ENCODE data around the gene PPP2R3B.
"Not testable (repeated sequence)": the region's sequence is repeated elsewhere in the genome, so short reads cannot be mapped to it uniquely, and the experiment has no call there.

The PPP2R3B gene

DNA sequence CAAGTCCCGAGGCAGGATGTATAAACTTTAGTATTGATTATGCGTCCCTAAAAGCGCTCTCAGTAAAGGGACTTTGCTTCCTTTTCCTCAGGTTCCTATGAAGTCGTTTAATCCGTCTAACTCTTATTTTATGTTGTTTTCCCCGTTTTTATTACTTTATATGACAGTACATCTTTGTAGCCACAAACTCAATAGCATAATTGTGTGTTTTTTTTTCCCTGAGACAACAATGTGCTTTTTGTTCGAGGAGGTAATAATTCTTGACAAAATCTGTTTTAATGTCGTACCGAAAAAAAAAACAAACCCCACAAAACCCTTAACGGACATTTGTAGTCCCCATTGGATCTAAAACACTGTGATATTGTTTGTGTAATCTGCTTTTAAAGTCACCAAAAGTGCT, 17.9 kb upstream of the PPP2R3B start:
- DNase-seq = no peak

DNA sequence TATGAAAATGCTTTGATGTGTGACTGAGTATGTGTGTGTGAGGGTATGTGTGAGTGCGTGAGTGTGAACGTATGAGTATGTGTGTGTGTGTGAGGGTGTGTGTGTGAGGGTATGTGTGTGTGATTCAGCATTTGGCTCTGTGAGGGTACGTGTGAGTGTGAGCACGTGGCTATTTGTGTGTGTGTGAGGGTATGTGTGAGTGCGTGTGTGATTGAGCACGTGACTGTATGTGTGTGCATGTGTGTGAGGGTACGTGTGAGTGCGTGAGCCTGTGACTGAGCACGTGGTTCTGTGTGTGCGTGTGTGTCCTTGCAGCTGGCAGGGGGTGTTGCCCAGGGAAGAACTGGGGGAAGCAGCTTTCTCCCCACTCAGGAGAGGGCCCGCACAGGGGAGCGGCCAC, 16.1 kb upstream of the PPP2R3B start:
- no peak for DNase-seq

DNA sequence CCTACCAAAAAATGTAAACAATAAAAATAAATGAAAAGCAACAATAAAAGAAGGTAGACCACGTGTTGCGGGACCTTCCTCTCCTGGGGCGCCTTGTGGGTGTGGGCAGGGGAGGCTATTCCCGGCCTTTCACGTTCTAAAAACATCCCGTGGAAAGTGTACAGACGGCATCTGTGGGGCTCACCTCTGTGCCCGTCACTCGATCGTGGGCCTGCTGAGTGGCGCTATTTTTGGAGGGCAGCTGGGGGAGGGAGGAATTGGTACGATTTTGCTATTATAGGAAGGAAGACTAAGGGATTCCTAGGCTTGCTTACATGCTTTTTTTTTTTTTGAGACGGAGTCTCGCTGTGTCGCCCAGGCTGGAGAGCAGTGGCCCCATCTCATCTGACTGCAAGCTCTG, 13.6 kb upstream of the PPP2R3B start:
- DNase-seq = no peak

DNA sequence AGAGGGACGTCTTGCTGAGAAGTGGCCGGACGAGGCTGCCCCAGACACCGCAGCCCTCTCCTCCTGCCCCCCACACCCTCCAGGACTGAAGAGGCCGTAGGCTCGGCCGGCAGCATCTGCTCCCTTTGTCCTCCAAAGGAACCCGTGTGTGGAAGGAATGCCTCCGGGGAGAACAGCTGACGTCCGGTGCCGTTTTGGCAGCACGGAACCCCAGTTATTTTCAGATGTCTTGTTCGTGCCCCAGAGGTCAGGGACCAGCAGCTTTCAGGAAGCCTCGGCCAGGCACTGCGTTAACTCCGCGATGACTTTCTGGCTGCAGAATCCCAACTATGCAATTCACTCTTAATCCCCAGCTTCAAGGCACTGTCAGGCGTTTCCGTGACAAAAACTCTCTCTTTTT, 10.9 kb upstream of the PPP2R3B start:
- no peak for DNase-seq

DNA sequence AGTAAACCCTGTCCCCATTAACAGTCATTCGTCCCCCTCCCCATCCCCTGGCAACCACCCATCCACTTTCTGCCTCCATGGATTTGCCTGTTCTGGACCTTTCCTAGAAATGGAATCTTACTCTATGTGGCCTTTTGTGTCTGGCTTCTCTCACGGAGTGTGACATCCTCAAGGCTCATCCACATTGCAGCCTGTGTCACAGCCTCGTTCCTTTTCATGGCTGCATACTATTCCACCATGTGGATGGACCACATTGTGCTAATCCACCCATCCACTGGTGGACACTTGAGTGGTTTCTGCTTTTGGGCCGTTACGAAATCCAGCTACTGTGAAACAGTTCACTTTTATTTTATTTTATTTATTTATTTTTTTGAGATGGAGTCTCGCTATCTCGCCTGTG, 8.1 kb upstream of the PPP2R3B start:
- DNase-seq = no peak

DNA sequence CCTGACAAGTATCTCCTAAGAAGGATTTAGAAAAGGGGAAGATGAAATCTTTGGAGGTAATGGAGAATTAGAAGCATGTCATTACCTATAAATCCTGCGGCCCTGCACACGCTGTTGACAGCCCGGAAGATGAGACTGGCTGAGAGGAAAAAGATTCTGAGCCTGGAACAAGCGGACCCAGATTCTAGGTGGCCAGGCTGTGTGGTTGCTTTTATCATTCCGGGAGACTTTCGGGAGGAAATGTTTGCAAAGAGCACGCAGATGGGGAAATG, 5.8 kb upstream of the PPP2R3B start:
- no peak for DNase-seq

DNA sequence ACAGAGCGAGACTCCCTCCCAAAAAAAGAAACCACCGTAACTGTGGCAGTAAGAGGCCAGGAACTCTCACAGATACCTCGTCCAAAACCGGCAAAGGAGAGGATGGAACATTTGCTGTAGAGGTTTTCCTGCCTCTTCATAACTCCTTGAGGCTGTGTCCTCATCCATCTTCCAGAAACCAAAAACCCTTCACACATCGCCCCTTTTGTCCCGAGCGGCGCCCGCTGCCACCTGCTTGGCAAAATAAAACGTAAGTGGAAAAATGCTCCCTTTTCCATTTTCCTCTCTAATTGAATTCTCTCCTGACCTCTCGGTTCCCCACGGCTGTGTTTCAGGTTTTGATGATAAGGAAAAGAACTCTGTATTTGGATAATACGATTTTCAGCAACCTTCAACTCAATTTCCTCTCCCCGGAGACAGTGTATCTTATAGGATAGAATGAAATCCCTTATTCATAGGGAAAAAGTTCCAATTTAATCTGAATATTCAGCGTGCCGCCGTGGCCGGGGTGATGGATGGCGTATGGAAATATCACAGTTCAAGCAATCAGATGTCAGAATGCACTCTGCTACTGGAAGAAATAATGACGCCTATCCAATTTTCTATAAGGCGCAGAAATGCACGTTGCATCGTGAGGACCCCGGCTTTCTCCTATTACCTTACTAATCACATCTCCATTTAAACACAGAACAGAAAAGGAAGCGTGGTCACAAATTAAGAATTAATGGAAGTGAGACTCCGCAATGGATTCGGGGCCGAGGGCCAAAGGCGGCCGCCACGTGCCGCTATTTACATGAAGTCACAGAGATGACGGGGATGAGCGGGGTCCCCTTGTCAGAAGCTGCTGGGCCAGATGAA, 5.2 kb upstream of the PPP2R3B start:
- DNase-seq = no peak

DNA sequence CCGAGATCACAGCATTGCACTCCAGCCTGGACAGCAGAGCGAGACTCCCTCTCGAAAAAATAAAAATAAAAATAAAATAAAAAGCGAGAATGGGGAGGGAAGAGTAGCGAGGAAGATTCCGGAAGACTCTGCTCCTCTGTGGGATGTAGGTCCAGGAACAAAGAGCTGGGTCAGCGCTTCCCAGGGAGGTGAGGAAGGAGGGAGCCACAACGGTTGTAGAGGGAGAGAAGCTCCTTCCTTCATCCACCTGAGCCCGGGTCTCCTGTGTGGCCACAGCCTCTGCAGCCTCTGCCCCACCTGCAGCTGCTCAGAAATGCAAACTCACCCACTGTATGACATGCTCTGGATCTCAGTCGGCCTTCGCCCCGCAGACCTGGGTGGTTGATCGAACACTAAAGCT, 3.8 kb upstream of the PPP2R3B start:
- DNase-seq = no peak

DNA sequence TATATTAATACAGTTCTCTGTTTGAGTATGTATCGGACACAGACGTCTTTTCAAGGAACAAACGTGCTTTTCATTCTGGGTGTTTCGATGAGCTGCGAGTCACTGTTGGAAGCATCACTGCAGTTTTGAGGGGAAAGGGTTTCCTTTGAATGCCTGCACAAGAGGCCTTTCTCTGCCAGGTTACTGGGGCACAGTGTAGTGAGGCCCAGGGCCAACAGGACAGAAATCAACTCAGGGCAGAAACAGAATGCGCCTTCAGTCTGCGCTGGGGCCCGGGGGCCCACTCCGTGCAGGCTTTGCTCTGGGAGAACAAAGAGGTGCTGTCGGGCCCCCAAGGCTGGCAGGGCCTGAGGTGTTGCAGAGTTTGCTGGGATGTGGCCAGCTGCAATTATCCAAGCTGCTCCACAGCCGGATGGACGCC, 2.3 kb upstream of the PPP2R3B start:
- DNase-seq = no peak

DNA sequence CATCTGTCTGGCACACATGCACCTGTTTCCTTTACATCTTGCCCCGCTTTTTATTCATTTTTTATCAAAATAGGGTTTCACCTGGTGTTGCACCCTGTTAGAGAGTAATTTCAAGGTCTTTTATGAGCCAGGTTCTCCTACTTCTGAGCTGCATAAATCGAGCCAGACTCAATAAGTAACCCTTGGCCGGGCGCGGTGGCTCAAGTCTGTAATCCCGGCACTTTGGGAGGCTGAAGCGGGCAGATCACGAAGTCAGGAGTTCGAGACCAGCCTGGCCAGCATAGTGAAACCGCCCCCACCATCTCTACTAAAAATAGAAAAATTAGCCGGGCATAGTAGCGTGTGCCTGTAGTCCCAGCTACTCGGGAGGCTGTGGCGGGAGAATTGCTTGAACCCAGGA, 1.0 kb upstream of the PPP2R3B start:
- no peak for DNase-seq

DNA sequence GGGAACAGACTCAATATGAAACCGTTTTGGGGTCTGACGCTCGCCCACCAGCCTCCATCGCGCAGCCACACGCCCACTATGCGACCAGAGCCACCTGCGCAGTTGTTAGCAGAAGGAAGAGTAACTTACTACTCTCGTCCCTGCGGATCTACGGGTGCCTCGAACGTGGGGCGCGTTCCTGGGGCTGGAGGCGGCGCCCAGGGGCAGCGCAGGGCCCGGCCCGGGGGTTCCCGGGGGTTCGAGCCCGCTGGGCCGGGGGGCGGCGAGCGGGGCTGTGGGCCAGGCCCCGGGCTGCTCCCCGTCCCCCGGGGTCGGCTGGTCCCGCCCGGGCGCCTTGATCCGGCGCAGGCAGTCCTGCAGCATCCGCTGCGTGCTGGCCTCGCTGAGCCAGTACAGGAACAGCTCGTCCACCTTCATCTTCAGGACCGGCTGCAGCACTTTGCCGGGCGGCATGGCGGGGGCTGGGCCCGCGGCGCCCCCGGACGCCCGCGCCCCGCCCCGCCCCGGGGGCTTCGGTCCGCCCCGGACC, 404 bp downstream of the PPP2R3B start:
- DNase-seq = peak; percentile 63

DNA sequence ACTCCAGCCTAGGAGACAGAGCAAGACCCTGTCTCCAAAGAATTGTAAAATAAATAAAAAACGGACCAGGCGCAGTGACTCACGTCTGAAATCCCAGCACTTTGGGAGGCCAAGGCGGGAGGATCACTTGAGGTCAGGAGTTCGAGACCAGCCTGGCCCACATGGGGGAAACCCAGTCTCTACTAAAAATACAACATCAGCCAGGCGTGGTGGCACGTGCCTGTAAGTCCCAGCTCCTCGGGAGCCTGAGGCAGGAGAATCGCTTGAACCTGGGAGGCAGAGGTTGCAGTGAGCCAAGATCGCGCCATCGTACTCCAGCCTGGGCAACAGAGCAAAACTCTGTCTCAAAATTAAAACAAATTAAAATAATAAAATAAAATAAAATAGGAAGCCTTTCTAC, 971 bp downstream of the PPP2R3B start:
- not testable (repeated sequence) for DNase-seq

DNA sequence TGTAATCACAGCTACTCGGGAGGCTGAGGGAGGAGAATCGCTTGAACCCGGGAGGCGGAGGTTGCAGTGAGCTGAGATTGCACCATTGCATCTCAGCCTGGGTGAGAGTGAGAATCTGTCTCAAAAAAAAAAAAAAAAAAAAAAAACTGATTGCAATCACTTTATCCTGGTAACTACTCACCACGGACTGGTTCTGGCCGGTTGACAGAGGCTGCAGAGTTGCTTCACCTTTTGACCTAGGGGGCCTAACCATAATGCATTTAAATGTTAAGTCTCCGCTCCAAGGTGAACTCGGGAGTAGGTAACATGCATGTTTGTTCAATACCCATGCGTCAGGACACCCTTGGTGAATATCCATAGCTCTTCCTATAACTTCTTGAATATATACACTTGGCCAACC, 1.8 kb downstream of the PPP2R3B start:
- no peak for DNase-seq

DNA sequence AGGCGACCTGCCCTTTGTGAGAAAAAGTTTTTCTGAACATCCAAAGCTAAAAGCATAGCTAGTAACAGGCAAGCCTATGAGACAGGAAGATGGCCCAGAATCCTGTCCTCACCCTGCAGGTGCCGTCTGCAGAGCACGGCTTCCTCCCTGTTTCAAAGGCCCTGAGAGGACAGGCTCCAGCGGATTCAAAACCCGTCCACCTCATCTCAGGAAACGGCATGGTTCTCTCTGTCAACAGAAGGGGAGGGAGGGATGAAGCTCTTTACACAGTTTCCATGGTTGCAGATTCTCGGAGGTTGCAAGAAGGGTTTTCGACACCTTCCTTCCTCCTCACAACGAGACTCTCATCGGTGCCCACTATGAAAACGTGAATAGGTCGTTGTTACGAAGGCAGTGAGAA, 8.3 kb downstream of the PPP2R3B start:
- DNase-seq = no peak

DNA sequence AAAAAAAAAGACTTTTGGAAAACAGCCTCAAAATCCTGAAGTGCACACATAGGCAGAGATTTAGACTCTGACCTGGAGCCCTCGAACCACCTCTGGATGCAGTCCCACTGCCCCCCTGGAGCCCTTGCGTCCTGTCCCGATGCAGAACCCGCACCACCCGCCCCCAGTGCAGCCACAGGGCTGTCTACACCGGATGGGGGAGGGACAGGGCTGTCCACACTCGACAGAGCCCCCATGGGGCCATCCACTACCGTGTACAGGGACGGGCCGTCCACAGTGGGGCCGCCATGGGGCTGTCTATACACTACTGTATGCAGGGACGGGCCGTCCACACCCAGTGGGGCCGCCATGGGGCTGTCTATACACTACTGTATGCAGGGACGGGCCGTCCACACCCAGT, 10.5 kb downstream of the PPP2R3B start:
- not testable (repeated sequence) for DNase-seq

DNA sequence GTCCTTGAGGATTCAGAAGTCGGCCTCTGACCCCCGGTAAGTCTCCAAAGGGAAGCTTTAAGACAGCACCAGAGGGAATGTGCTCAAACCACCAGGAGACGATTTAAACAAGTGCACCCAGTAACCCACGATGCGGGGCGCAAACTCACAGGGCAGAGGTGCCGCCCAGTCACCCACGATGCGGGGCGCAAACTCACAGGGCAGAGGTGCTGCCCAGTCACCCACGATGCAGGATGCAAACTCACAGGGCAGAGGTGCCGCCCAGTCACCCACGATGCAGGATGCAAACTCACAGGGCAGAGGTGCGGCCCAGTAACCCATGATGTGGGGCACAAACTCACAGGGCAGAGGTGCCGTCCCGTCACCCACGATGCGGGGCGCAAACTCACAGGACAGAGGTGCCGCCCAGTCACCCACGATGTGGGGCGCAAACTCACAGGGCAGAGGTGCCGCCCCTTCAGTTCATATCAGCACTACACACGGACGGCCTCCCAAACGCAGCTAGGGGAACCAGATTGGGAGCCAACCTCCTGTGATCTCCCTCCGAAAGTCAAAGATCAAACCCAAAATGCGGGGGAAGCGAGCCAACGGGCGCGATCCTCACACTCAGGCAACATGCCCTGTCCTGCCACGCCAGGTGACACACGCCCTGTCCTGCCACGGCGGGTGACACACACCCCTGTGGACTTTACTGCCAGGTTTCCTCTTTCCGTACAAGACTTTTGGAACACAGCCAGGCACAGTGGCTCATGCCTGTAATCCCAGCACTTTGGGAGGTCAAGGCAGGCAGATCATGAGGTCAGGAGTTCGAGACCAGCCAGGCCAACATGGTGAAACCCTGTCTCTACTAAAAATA, 11.3 kb downstream of the PPP2R3B start:
- DNase-seq = no peak

DNA sequence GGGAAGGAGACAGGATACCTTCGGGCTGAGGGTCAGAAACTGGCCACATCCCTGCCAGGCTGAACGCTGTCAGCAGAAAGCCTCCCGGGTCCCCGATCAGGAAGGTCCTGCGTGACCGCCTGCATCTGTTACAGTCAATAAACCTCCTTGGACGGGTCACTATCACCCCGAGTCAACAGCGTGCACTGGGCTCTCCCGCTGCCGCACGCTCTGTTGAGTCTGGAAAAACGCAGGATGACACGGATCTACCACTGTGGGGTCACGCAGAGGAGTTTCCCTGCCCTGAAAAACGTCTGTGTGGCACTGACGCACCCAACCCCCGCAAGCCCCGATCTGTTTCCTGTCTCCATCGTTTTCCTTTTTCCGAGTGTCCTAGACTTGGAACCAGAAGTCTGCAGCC, 12.1 kb downstream of the PPP2R3B start:
- DNase-seq = peak; percentile 38

DNA sequence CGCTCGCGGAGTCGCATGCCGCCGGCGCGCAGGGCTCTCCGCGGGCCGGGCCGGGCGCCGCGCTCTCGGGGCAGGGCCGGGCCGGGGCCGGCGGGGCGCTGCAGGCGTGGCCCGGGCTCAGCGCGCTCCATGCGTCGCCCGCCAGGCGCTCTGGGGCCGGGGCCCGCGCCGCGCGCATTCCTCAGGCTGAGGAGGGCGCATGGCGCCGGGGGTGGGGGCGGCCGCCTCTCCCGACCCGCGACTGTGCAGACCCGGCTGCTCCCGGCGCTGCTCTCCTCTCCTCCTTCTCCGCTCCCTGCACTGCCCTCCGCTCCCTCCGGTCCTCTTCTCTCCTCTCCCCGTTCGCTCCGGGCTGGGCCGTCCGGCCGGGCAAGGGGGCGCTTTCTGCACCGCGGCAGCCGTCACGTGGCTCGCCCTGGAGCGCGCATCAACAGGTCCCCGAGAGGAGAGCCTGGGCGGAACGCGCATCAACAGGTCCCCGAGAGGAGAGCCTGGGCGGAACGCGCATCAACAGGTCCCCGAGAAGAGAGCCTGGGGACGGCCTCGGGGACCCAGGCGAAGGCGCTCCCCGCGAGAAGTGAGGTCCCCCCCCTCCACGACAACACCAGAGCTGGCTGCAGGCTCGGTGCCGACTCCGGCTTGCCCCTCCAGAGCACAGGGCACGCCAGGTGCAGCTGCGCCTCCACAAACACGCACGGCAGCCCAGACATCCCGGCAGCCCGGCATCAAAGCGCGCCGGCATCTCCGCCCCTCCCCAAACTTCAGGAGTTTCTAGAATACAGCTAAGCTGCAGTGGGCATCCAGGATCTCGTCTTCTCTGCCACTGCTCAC, 12.9 kb downstream of the PPP2R3B start:
- peak; percentile 68 for DNase-seq

DNA sequence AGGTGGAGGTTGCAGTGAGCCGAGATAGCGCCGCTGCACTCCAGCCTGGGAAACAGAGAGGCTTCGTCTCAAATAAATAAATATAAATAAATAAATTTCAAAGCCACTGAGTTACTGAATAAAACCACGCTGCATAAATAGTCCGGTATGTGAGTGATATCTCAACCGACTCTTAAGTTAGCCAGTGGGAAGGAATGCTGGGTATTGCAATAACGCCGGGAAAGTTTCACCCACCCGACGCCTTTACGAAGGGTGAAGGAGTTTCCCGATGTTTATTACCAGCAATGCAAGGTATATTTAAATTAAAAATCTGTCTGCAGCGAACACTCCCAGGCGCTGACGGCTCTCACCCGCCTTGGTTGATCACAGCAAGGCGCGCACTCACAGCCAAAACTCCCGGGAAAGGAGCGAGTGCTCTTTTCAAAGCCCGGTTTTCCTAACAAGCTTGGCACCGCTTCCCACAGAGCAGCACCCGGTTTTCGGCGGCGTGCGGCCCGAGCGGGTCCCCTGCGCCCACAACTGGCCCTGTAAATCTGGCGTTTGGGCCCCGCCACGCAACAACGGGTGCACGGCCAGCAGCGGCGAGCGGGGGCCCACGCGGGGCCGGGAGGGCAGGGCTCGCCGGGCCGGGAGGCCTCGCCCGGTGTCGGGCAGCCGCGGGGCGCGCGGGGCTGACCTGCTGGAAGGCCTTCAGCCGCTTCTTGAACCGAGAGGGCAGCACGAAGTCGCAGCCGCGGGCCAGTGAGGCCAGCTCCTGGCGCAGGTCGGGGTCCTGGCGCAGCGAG, 13.7 kb downstream of the PPP2R3B start:
- no peak for DNase-seq

DNA sequence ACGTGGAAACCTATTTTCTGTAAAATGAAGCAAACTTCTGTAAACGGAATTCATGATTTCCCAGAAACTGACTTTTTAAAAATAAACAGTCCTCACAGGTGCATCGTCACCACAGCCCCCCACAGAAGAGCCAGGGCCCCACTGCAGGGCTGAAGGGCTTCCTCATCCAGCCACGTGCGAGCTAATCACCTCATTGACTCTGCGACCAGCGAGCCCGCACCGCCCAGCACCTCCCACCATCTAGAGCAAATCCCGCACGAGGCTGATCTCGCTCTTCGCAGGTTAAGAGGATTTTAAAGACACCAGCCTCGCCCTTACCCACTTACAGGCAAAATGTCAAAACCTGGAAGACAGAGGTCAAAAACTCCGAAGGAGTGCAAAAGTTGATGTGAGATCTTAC, 14.8 kb downstream of the PPP2R3B start:
- peak; percentile 19 for DNase-seq

DNA sequence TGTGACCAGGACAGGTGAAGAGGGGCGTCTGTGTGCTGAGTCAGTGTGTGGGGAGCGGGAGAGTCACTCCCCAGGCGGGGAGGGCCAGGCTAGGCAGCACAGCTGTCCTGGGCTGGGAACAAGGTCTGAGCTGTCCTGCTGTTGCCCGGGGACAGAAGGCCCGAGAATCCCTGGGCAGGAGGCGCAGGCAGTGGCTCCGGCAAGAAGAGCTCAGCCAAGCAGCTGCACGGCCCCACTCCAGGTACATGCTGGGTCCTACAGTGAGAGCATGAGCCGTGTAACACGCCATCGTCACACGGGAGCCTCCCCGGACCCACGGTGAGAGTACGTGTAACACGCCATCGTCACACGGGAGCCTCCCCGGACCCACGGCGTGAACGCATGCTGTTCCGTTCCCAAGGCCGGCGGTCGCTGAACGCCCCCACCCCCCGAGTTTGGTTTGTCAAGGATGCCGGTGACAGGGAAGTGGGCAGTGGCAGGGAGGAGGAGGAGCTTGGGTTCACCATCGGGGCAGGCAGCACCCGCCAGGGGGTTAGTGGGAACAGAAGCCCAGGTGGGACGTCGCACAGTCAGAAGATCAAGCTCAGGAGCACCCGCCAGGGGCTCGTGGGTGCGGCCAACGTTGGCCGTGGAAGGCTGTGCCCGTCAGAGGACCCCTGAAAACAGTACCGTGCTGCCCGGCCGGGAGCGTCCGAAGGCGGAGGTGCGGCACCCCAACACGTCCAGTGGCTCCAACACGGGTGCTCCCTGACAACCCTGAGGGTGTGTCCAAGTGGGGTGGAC, 15.6 kb downstream of the PPP2R3B start:
- DNase-seq = no peak
